Measurements from ENCODE around the gene CCNI.

CCNI gene

DNA sequence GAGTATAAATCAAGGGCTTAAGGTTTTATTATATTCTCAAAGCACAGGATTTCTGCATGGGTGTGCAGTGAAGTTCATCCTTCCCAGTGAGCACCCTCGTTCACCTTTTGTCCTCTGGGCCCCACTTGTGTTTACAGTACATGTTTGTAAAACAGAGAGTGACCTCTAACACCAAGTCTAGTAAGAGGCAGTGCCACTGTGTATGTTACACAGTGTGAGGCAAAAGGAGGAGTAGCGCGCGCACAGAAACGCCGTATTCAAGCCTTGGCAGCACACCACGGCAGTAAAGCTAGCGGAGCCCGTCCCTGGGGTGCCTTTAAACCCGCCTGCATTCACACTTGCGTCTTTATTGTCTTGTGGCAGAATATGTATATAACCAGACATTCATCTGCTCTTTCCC, 51.9 kb downstream of the CCNI start:
- TF ChIP-seq, protein P1, sequence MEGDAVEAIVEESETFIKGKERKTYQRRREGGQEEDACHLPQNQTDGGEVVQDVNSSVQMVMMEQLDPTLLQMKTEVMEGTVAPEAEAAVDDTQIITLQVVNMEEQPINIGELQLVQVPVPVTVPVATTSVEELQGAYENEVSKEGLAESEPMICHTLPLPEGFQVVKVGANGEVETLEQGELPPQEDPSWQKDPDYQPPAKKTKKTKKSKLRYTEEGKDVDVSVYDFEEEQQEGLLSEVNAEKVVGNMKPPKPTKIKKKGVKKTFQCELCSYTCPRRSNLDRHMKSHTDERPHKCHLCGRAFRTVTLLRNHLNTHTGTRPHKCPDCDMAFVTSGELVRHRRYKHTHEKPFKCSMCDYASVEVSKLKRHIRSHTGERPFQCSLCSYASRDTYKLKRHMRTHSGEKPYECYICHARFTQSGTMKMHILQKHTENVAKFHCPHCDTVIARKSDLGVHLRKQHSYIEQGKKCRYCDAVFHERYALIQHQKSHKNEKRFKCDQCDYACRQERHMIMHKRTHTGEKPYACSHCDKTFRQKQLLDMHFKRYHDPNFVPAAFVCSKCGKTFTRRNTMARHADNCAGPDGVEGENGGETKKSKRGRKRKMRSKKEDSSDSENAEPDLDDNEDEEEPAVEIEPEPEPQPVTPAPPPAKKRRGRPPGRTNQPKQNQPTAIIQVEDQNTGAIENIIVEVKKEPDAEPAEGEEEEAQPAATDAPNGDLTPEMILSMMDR (IDR thresholded peaks at IDR 0.05; ENCODE audit: insufficient read depth, low read length), result no peak
- TF ChIP-seq POLR2AphosphoS5 (IDR thresholded peaks at IDR 0.05; ENCODE audit: low read depth) (no peak), GABPA (IDR thresholded peaks at IDR 0.05; ENCODE audit: low read depth) (no peak), SPI1 (IDR thresholded peaks at IDR 0.05; ENCODE audit: borderline replicate concordance, low read depth) (no peak)
- TF ChIP-seq, protein P2, sequence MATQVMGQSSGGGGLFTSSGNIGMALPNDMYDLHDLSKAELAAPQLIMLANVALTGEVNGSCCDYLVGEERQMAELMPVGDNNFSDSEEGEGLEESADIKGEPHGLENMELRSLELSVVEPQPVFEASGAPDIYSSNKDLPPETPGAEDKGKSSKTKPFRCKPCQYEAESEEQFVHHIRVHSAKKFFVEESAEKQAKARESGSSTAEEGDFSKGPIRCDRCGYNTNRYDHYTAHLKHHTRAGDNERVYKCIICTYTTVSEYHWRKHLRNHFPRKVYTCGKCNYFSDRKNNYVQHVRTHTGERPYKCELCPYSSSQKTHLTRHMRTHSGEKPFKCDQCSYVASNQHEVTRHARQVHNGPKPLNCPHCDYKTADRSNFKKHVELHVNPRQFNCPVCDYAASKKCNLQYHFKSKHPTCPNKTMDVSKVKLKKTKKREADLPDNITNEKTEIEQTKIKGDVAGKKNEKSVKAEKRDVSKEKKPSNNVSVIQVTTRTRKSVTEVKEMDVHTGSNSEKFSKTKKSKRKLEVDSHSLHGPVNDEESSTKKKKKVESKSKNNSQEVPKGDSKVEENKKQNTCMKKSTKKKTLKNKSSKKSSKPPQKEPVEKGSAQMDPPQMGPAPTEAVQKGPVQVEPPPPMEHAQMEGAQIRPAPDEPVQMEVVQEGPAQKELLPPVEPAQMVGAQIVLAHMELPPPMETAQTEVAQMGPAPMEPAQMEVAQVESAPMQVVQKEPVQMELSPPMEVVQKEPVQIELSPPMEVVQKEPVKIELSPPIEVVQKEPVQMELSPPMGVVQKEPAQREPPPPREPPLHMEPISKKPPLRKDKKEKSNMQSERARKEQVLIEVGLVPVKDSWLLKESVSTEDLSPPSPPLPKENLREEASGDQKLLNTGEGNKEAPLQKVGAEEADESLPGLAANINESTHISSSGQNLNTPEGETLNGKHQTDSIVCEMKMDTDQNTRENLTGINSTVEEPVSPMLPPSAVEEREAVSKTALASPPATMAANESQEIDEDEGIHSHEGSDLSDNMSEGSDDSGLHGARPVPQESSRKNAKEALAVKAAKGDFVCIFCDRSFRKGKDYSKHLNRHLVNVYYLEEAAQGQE (IDR thresholded peaks at IDR 0.05; ENCODE audit: insufficient replicate concordance, low read depth), result no peak
- no peak for DNase-seq (ENCODE audit: low read depth in 1 of 2, low spot score in 1 of 2)
- Histone ChIP-seq H3K27ac (replicated peaks) (no peak overlapping the region), H3K27me3 (ENCODE audit: insufficient read depth, poor library complexity, severe bottlenecking) (no peaks in the 10 kb centered on the region), H3K4me3 (replicated peaks; ENCODE audit: insufficient read depth, low read length) (no peak overlapping the region)

DNA sequence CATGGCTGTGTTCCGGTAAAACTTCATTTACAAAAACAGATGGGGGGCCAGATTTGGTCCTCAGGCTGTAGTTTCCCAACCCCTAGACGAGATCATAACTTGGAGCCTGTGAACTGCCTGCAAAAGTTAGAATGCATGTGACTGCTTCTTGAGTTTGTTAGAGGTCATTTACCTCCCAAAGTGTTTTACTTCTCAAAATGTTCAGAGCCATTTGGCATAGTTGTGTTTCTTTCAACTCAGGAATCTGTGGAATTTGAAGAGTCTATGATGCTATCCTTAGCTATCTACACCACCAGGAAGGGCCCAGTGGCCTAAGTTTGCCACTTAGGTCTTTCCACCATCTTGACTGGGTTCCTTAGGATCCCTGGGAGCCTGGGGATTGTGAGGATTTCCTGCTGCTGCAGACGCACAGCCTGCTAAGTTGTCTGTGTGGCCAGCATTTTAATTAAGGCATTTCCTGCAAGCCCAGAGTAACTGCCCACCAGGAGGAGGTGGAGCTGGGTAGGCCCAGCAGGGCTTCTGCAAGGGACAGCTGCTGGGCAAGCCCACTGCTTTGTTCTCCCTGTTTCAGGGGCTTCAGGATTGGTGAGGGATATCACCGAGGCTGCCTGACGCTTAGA, 53.1 kb downstream of the CCNI start:
- no peak overlapping the region for H3K27ac ChIP-seq (replicated peaks)
- H3K27me3 ChIP-seq (ENCODE audit: insufficient read depth, poor library complexity, severe bottlenecking), result no peaks in the 10 kb centered on the region
- no peak overlapping the region for H3K4me3 ChIP-seq (replicated peaks; ENCODE audit: insufficient read depth, low read length)
- DNase-seq (ENCODE audit: low read depth in 1 of 2, low spot score in 1 of 2), result no peak
- no peak for TF ChIP-seq POLR2AphosphoS5 (IDR thresholded peaks at IDR 0.05; ENCODE audit: low read depth)
- TF ChIP-seq, protein P2 (IDR thresholded peaks at IDR 0.05; ENCODE audit: insufficient replicate concordance, low read depth), result no peak
- TF ChIP-seq, protein P1 (IDR thresholded peaks at IDR 0.05; ENCODE audit: insufficient read depth, low read length), result no peak

DNA sequence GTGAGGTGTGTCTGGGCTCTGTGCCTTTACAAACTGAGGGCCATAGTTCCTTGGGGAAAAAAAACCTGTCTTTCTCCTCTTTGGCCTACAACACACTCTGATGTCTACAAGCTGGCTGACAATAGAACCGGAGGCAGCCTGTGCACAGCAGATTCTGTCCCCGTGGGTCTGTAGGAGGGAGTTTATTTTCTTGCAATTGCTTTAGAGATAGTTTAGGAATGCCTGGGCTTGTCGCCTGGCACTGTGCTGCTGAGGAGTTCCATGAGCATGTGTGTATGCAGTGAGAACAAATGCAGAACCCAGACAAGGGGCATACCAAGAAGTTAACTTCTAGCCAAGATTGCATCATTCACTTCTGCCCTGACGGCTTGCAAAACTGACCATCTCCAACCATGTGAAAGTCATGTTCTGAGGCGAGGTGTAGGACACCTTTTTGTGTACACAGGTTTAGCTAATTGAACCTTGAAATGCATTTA, 54.1 kb downstream of the CCNI start:
- Histone ChIP-seq H3K4me3 (replicated peaks; ENCODE audit: insufficient read depth, low read length) (no peak overlapping the region), H3K27me3 (ENCODE audit: insufficient read depth, poor library complexity, severe bottlenecking) (no peaks in the 10 kb centered on the region), H3K27ac (replicated peaks) (peak overlapping the region; percentile 43; the same call in 1 of the 2 replicates)
- peak in 1 of 2 experiments; percentile 67 for DNase-seq (ENCODE audit: low read depth in 1 of 2, low spot score in 1 of 2)
- peak; percentile 6; the same call in 1 of the 2 replicates for TF ChIP-seq SPI1 (IDR thresholded peaks at IDR 0.05; ENCODE audit: borderline replicate concordance, low read depth)
- TF ChIP-seq GABPA (IDR thresholded peaks at IDR 0.05; ENCODE audit: low read depth), result no peak

DNA sequence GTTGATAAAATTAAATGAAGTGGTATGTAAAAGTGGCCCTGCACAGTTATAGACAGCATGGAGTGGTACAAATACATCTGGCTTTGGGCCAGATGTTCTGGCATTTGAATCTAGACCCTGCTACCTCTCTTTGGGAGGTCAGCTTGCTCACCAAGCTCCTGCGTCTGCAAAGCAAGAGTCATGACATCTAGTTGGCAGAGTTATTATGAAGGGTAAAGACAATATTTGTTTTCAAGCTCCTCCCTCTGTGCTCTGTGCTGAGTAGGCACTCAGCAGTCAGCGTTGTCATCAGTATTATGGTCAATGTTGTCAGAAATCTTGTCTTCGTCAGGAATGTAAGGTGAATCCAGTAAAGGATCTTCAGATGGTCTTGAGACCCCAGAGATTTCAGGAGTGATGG, 55.8 kb downstream of the CCNI start:
- Histone ChIP-seq H3K27ac (replicated peaks) (no peak overlapping the region), H3K4me3 (replicated peaks; ENCODE audit: insufficient read depth, low read length) (no peak overlapping the region), H3K27me3 (ENCODE audit: insufficient read depth, poor library complexity, severe bottlenecking) (no peaks in the 10 kb centered on the region)
- DNase-seq (ENCODE audit: low read depth in 1 of 2, low spot score in 1 of 2), result no peak
- TF ChIP-seq SPI1 (IDR thresholded peaks at IDR 0.05; ENCODE audit: borderline replicate concordance, low read depth) (no peak), POLR2AphosphoS5 (IDR thresholded peaks at IDR 0.05; ENCODE audit: low read depth) (no peak), GABPA (IDR thresholded peaks at IDR 0.05; ENCODE audit: low read depth) (no peak)
- TF ChIP-seq, protein P2 (IDR thresholded peaks at IDR 0.05; ENCODE audit: insufficient replicate concordance, low read depth), result no peak
